T-helper 2 cell treated with Interferon-gamma antibody and Interleukin-4, amounts not matched to agents 100 ng/mL and 5 ng/mL, for 36 hours (primary cell): ENCODE measurements around the gene FAM8A1. TPM values are rescaled to one million over a fixed set of nuclear protein-coding genes. Genes with fewer than 3 reads are reported as not detected.
"Not testable (repeated sequence)": the region's sequence is repeated elsewhere in the genome, so short reads cannot be mapped to it uniquely, and the experiment has no call there.

Experiments used
- intact Hi-C: fragments of 100-400 bp; cut with micrococcal nuclease; formaldehyde crosslinking; loops from one replicate; pipeline ENCODE4 v1.15.1; 2023
- total RNA-seq: library from RNA; stranded (reverse); gene quantifications from 2 replicates; pipeline ENCODE4 v1.2.3, GENCODE V29; 2022

FAM8A1 gene, protein sequence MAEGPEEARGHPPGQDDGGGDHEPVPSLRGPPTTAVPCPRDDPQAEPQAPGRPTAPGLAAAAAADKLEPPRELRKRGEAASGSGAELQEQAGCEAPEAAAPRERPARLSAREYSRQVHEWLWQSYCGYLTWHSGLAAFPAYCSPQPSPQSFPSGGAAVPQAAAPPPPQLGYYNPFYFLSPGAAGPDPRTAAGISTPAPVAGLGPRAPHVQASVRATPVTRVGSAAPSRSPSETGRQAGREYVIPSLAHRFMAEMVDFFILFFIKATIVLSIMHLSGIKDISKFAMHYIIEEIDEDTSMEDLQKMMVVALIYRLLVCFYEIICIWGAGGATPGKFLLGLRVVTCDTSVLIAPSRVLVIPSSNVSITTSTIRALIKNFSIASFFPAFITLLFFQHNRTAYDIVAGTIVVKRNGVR
- 7.5 and 8.1 TPM in 2 replicates for total RNA-seq

- intact Hi-C loops = loop anchor here (1.0 to 5.0 kb wide), 6 partner anchors 15 to 833 kb away; partner anchors contain the start of genes DEK, KDM1B, NUP153 and TPMT
These were observed at the start of gene FAM8A1 for GRCh38 chr6:17599877-17600526. Gene FAM8A1 (plus strand): TSS chr6:17600302. CDS start chr6:17600410, 108 bp downstream.

GRCh38 chr6:17551383-17551958 is 48.6 kb upstream of the FAM8A1 start:
- intact Hi-C loops = no loop called here

- intact Hi-C loops = no loop called here
These were observed 47.2 kb upstream of the FAM8A1 start for GRCh38 chr6:17552861-17553260.

- intact Hi-C loops = no loop called here
These were observed 44.1 kb upstream of the FAM8A1 start for GRCh38 chr6:17556014-17556413.

- intact Hi-C loops = no loop called here
These were observed 37.5 kb upstream of the FAM8A1 start for GRCh38 chr6:17562636-17563035.

DNA sequence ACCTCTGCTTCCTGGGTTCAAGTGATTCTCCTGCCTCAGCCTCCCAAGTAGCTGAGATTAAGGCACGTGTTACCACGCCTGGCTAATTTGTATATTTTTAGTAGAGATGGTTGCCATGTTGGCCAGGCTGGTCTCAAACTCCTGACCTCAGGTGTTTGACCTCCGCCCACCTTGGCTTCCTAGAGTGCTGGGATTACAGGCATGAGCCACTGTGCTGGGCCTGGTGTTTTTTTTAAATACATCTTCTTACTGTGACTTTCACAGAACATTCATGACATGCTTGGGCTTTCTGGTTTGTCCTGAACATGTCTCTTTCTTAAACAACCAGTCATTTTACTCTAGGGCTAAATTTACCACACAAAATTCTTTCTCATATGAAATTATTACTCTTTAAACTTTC is 34.7 kb upstream of the FAM8A1 start:
- intact Hi-C loops = no loop called here

DNA sequence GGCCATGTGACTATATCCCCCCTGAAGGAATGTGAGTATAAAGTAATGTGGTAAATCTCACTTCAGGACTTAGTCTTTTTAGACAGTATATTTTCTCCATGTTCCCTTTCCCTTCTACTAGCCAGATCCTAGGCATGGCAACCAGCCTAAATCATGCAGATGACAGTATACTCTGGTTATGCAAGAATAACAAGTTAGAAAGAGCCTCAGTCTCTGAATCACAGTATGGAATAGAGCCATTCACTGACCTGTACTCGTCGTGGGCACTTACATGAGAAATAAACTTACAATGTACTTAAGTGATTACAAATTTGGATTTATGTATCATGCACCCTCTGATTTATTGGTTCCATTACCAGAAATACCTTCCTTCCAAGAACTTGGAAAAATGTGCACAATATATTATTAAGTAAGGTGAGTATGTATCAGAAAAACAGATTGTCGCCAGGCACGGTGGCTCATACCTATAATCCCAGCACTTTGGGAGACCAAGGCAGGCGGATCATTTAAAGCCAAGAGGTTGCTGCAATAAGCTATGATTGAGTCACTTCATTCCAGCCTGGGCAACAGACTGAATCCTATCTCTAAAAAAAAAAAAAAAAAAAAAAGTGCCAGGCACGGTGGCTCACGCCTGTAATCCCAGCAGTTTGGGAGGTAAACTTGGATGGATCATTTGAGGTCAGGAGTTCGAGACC is 25.1 kb upstream of the FAM8A1 start:
- intact Hi-C loops = no loop called here

DNA sequence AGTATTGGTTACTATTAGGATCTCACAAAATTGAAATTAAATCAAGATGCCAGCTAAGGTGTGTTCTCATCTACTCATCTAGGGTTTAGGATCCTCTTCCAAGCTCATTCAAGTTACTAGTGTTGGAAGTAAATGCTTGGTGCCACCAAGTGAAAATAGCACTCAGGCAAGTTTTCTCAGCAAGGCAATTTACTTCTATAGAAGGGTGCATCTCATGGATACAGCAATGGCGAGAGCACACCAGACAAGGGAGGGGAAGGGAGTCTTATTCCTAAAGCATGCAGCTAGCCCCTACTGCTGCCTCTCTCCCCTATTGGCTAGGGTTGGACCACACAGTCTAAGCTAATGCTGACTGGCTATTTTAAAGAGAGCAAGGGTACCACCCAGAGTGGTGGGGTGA is 23.0 kb upstream of the FAM8A1 start:
- intact Hi-C loops = no loop called here

DNA sequence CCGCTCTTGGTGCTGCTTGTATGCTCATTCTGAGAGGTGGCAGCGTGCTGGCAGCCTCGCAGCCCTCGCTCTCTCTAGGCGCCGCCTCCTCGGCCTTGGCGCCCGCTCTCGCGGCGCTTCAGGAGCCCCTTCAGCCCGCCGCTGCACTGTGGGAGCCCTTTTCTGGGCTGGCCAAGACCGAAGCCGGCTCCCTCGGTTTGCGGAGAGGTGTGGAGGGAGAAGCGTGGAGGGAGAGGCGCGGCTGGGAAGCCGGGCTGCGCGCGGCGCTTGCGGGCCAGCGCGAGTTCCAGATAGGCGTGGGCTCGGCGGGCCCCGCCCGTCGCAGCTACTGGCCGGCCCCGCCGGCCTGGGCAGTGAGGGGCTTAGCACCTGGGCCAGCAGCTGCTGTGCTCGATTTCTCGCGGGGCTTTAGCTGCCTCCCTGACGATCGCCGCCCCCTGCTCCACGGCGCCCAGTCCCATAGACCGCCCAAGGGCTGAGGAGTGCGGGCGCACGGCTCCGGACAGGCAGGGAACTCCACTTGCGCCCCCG is 19.5 kb upstream of the FAM8A1 start:
- intact Hi-C loops = no loop called here

DNA sequence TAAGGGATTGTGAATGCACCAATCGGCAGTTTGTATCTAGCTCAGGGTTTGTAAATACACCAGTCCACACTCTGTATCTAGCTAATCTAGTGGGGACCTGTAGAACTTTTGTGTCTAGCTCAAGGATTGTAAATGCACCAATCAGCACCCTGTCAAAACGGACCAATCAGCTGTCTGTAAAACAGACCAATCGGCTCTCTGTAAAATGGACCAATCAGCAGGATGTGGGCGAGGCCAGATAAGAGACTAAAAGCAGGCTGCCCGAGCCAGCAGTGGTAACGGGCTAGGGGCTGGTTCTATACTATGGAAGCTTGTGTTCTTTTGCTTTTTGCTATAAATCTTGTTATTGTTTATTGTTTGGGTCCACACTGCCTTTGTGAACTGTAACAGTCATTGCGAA is 18.8 kb upstream of the FAM8A1 start:
- intact Hi-C loops = not testable (repeated sequence)

GRCh38 chr6:17583811-17584210 is 16.3 kb upstream of the FAM8A1 start:
- intact Hi-C loops = loop anchor here (1.0 to 2.0 kb wide), 4 partner anchors 17 to 428 kb away; partner anchors contain the start of gene FAM8A1

DNA sequence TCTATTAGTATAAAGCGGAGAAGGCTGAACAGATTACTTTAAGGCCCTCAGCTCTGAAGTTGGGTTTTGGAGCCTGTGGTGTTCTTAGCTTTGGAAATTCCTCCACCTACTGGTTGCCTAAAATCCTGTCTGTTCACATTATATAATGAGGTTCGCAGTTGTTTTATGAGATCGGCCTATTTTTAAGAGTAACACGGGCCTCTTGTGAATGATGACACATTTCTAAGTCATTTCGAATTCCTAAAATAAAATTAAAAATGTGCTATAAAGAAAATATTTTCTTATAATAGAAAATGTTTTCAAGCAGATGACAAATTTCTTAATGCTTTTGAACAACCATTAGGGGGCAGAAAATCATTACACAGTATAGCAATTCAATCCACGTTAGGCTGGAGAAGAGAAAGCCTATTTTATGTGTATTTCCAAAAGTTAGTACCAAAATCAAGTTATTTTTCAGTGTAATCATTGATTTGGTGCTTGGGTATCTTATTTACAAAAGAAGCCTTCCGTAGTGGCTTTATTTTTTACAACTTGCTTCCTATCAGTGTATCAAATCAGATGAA is 15.8 kb upstream of the FAM8A1 start:
- intact Hi-C loops = loop anchor here (1.0 to 2.0 kb wide), 4 partner anchors 16 to 428 kb away; partner anchors contain the start of gene FAM8A1

- intact Hi-C loops = loop anchor here (2.0 kb wide), 1 partner anchor 15 kb away; the partner anchor contains the start of gene FAM8A1
These were observed 14.2 kb upstream of the FAM8A1 start for GRCh38 chr6:17585766-17586490.

DNA sequence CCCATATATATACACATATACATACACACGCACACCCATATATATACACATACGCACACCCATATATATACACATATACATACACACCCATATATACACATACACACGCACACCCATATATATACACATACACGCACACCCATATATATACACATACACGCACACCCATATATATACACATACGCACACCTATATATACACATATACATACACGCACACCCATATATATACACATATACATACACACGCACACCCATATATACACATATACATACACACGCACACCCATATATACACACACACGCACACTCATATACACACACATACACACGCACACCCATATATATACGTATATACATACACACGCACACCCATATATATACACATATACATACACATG is 13.5 kb upstream of the FAM8A1 start:
- intact Hi-C loops = not testable (repeated sequence)

DNA sequence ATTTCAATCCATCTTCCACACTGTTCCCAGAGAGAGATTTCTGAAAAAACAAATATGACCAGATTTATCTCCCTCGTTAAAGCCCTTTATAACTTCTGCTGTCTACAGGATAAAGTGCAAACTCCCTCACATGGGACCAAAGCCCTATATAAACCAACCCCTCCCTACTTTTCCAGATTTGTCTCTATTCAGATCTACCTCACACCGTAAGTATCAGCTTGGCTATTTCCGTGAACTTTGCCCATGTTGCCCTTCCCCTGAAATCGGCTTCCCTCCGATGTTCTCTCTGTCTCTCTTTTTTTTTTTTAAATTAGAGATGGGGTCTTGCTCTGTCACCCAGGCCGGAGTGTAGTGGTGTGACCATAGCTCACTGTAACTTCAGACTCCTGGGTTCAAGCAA is 12.1 kb upstream of the FAM8A1 start:
- intact Hi-C loops = no loop called here

GRCh38 chr6:17589406-17590096 is 10.6 kb upstream of the FAM8A1 start:
- intact Hi-C loops = no loop called here

GRCh38 chr6:17591287-17591686 is 8.8 kb upstream of the FAM8A1 start:
- intact Hi-C loops = no loop called here

- intact Hi-C loops = no loop called here
These were observed 6.9 kb upstream of the FAM8A1 start for GRCh38 chr6:17593246-17593645.

DNA sequence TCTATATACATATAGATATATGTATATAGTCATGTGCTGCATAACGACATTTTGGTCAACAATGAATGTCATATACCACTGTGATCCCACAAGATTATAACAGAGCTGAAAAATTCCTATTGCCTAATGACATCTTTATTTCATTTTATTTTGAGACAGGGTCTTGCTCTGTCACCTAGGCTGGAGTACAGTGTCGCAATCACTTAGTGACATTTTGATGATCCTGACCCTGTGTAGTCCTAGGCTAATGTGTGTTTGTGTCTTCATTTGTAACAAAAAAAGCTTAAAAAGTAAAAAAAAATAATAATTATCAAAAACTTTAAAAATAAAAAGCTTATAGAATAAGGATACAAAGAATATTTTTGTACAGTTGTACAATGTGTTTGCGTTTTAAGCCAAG is 4.0 kb upstream of the FAM8A1 start:
- intact Hi-C loops = no loop called here
